NB4 (cell line): ENCODE measurements around the gene NELL1.

Experiments
- CTCF ChIP-seq: IDR thresholded peaks from one replicate; pipeline ENCODE4 v1.5.1; 2012; ENCODE audit warnings: low read depth, low read length
- MAX ChIP-seq: IDR thresholded peaks from 2 replicates; pipeline ENCODE4 v1.6.1; 2011; ENCODE audit warnings: low read depth, low read length
- MYC ChIP-seq: IDR thresholded peaks from 2 replicates; pipeline ENCODE4 v1.6.1; 2011; ENCODE audit warnings: low read depth, low read length
- POLR2A ChIP-seq: IDR thresholded peaks from 2 replicates; pipeline ENCODE4 v1.6.1; 2011; ENCODE audit warnings: mild to moderate bottlenecking; ENCODE audit not compliant: insufficient read length; ENCODE audit errors: extremely low read depth

GRCh38 chr11:21116009-21116408, 446.6 kb downstream of the NELL1 start:
- no peak for TF ChIP-seq CTCF
- TF ChIP-seq POLR2A = no peak
- TF ChIP-seq MAX = no peak
- TF ChIP-seq MYC = no peak
